Retinal pigment epithelial cell (primary cell): ENCODE results near the gene RAB40C.

Experiments used
- DNase-seq: peaks from one replicate; pipeline ENCODE4 v3.0.0-alpha.2; 2010; ENCODE audit warnings: low read depth
- H3K4me3 ChIP-seq: 2 replicates; pipeline ENCODE4 v1.5.1; 2011; ENCODE audit warnings: mild to moderate bottlenecking, low read length, control low read depth, moderate library complexity
- CTCF ChIP-seq: conservative IDR thresholded peaks from 2 replicates; pipeline ENCODE4 v1.5.1; 2011; ENCODE audit warnings: low read depth, low read length, control low read depth, inconsistent platforms

Gene RAB40C

DNA sequence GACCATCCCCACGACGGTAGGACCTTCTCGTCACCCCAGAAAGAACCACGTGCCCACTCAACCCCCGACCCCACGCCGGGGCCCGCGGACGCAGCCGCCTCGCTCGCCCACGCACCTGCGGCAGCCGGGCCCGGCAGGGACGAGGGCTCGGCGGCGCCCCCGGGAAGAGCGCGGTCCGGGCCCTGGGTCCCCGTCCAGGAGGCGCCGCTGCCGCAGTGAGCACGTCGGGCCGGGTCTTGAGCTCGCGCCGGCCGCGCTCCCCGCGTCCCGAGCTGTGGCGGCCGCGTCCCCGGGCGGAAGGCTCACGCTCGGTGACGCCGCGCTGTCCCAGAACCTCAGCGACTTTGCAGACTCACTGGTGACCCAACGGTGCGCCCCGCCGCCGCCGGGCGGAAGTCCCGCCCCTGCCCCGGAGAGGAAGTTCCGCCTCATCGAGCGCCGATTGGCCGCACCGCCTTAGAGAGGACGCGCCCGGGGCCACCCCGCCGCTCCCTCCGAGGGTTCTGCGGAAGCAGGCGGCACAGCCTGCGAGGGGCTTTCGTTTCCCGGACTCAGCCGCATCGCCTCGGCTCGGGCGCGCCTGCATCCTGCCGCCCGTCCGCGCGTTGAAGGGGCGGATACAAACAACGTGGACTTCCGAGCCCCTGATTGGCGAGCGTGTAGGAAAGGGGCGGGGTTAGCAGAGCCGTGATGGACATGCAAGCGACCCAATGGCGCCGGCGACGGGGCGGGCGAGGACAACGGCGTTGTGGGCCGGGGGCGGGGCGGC, 793 bp upstream of the RAB40C start:
- peak; percentile 72 for DNase-seq
- no peak for TF ChIP-seq CTCF
- peak overlapping the region; percentile 76 for H3K4me3 ChIP-seq

- H3K4me3 ChIP-seq: peak overlapping the region; percentile 76
- DNase-seq: no peak
- no peak for TF ChIP-seq CTCF
These were observed 435 bp downstream of the RAB40C start for GRCh38 chr16:590188-590814.

- no peak for DNase-seq
- peak overlapping the region; percentile 76 for H3K4me3 ChIP-seq
- no peak for TF ChIP-seq CTCF
These were observed 942 bp downstream of the RAB40C start for GRCh38 chr16:590815-591200.

- DNase-seq: no peak
- no peak for TF ChIP-seq CTCF
- H3K4me3 ChIP-seq: no peak overlapping the region
These were observed 1.4 kb downstream of the RAB40C start for GRCh38 chr16:591231-591630.

DNA sequence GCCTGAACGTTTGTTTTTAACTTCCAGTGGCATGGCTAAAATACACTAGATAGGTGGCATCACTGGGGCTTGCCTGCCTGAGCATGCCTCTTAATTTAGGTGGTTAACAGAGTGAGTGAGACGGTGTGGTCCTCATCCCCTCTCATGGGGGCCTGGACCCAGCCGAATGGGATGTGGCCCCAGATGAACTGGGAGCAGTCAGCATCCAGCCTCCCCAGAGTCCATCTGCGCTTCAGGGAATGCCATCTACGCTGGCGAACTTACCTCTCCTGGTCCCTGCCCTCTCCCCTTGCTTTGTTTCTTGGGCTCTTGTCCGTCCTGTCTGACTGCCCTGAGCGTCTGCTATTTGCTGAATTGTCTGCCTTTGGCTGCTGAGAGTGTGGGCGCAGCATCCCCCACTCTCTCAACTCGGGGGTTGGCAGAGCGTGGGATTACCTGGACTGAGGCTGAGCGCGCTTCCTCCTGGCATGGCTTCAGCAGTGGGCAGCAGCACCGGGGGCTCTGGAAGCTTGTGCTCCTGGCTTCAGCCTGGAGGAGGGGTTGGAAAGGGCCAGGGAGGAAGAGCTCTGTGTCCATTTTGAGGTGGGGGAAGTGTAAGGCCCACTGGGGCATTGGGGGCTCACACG, 2.1 kb downstream of the RAB40C start:
- TF ChIP-seq CTCF: no peak
- no peak for DNase-seq
- H3K4me3 ChIP-seq: no peak overlapping the region

DNA sequence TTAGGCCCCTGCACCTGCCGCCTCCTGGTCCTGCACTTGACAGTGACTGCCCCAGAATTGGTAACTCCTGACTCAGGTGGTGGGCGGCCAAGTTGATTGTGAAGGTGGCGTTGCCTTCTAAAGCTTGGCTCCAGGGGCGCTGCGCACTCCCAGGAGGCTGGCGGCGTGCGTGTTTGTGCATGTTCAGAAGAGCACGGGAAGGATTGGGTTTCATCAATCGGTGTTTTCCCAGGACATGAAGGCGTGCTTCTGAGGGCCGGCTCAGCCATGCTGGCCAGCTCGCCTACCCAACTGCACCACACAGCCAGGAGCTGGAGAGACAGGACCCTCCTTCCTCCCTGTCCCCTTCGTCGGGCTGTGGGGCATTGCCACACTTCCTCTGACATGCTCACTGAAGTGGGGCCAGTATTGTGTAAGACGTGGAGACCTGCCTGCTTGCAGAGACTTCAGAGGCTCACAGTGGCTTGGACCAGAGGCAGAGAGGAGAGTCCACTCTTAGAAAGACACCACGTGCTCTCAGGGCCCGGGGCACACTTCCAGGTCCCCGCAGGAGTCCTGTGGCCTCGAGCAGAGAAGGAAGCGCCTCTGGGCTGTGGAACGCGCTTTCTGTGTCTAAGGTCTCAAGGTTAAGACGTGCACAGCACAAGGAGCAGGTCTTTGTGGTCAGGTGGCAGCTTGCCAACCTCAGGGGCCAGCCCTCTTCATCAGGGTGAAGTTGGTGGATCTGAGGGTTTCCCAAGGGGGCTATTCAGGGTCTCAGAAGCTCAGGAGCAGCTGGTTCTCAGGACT, 2.8 kb downstream of the RAB40C start:
- no peak for TF ChIP-seq CTCF
- no peak for DNase-seq
- H3K4me3 ChIP-seq: no peak overlapping the region
